GM18517 (cell line): Measurements from ENCODE around the gene NINJ2.
"Not testable (repeated sequence)": the region's sequence is repeated elsewhere in the genome, so short reads cannot be mapped to it uniquely, and the experiment has no call there.

Experiments used
- ATAC-seq: cut with Tn5 transposase; IDR thresholded peaks from one replicate; pipeline ENCODE4 v1.9.1; 2021; ENCODE audit warnings: mild to moderate bottlenecking, moderate library complexity; ENCODE audit not compliant: unreplicated experiment

Gene NINJ2

DNA sequence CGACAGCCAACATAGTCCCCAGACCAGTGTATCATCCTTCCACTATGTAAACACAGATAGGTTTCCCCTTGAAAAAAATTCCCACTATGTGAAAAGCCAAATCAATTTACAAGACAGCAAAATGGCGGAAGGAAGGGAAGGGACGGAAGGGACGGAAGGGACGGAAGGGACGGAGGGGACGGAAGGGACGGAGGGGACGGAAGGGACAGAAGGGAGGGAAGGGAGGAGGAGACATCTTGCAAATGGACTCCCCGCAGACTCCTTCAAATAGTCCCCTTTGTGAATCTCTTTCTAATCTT, 75.3 kb downstream of the NINJ2 start:
- ATAC-seq: no peak

DNA sequence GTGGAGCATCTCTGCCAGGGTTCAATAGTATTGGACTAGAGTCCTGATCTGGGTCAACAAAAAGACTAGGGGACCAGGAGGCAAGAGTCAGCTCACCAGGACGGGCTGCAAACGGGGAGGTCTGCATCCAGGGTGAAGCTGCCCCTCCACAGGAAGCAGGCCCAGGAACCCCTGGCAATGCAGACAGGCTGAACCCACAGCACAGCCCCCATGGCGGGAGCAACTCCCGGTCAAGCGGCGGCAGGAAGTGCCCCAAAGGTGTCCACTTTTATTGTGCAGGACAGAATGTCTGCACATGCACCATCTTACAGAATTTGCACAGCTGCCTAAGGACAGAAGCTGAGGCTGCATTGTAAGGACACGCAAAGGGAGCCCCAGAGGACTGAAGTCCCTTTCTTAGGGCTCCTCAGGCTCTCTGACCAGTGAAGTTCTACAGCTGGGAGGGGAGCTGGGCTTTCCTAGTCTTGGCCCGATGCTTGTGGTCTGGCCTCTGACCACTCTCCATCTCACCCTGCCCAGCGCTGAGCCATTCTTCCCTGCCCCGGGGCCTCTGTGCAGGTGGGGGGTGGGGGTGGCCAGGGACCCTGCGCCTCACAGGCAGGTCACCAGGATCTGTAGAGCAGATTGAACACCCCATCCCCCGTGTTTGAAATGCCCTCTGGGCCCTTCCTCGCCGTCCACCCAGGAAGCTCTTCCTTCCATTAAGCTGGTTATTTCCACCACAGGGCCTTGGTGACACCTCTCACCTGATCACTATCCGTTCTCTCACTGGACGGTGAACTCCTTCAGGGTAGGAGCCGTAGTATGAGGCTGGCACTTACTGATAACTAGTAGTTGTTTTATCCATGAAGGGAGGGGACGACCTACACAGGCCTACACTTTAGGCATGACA, 75.9 kb downstream of the NINJ2 start:
- no peak for ATAC-seq

DNA sequence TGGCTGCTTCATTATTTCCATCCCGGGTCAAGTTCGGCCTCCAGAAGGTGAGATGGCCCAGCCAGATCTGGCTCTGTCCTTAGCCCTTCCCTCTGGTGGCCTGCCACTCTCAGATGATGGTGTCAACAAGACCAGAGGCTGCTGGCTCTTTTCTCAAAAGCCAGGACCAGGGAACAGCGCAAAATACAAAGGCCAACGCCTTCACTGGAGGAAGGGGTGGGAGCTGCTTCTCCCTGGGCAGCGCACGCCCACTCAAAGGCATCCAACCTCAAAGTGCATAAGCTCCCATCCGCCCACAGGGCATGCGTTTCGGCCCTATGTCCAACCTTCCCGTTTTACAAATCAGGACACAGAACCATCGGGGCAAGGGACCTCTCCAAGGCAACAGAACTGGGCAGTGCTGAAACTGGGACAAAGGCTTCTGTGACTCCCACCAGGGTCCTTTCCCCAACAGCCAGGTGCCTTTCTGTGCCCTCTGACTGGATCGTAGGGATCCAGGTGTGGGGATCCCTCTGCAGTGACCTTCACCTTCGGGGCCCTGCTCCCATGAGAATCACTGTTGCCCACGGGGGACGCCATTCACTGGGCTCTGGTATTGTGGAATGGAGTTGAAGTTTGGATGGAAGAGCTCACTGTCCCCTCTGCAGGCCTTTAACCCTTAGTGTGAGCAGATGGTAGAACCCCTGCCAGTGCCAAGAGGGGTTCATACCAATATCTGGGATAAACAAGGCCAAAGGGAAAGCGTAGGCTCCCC, 76.8 kb downstream of the NINJ2 start:
- ATAC-seq: no peak

DNA sequence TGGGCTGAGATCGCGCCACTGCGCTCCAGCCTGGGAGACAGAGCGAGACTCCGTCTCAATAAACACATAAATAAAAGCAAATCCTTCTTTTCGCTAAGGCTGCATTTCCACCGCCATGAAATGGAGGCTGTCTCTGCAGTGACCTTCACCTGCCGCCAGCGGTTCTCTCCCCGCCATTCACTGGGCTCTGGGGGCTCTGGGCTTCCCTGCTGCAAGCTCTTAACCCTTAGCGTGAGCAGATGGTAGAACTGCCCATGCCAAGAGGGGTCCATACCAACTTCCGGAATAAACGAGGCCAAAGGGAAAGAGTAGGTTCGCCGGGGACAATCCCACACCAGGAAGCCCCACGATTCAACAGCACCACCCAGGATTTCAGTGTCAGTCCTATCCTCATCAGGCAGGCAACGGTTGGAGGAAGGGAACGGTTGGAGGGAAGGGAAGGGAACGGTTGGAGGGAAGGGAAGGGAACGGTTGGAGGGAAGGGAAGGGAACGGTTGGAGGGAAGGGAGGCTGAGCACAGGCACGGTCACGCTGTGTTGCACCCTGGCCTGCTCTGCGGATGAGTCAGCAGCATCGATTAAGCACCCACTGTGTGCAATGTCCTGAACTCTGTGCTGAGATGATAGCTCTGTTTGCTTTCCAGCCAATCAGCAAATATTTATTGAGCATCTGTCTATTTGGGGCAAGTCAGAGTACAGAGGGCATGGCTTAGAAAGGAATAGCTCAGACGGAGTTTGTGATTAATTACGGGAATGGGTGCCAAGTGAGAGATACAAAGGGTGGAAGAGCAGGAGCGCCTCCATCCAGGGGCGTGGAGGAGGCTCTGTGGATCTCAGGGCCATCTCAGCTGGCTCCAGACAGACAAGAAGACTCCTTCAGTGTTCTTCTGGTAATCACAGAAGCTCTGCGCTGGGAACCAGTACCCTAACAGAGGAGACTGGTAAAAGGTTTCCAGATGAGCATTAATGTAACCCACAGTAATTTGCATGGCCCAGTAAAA, 77.9 kb downstream of the NINJ2 start:
- no peak for ATAC-seq

DNA sequence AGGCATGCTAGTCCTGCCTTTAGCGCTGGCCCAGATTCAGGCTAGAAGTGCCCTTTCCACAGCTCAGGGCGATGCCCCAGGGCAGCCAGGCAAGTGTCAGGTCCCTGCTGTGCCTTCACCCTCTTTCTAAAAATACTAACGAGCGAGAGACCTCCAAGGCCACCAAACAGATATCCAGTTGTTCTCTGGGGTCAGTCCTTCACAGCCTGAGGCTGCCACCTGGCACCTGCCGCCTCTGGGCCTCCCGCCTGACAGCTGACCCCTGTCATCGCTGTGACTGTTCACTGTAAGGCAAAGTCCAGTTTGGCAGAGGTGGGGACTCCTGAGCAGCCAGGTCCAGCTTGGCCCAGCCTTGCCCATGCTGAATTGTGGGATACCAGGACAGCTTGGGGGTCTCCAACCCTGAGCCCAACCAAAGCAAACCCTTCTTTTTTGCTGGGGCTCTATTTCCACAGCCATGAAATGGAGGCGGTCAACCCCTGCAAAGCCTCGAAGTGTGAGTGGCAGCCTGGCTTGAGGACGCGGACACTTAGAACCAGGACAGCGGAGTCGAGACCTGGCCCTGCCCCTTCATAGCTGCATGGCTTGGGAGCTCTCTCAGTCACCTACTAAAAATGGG, 79.9 kb downstream of the NINJ2 start:
- ATAC-seq: no peak

DNA sequence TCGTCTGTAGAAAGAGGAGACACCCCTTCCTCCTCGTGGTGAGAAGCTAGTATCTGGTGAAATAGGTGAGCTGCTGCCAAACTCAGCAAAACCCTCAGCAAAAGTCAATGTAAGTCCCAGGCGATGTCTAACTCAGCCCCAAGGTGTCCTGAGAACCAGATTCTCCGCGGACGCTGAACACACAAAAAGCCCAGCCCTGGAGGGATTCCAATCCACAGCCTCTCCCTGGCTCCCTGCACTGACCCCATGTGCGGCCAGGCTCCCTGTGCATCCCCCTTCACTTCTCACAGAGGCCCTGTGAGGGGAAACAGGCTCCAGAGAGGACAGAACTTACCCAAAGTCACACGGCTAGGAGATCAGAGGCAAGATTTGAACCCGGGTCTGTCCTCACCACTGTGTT, 81.5 kb downstream of the NINJ2 start:
- no peak for ATAC-seq

DNA sequence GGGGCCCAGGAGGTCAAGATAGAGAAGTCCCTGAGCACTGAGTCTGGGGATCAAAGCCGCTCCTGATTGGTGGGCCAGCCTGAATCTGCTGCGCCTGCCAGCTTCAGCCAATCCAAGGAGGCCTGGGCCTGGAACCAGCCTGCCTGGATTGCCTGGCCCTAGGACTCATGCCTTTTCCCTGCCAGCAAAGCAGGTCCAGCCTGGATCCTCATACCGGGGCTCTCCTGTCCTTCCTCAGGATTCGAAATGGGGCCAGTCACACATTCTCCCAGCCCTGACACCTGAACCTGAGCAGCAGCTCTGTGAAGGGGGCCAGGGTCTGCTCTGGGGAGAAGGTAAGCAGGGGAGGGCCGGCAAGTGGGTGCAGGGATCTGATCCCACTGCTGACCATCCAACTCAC, 81.9 kb downstream of the NINJ2 start:
- no peak for ATAC-seq

DNA sequence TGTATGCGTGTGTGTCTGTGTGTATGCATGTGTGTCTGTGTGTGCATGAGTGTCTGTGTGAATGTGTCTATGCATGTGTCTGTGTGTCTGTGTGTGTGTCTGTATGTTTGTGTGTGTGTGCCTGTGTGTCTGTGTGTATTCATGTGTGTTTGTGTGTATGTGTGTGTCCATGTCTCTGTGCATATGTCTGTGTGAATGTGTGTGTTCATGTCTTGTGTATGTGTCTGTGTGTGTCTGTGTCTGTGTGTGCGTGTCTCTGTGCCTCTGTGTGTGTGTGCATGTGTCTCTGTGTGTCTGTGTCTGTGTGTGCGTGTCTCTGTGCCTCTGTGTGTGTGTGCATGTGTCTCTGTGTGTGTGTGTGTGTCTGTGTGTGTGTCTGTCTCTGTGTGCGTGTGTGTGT, 82.4 kb downstream of the NINJ2 start:
- ATAC-seq: no peak

DNA sequence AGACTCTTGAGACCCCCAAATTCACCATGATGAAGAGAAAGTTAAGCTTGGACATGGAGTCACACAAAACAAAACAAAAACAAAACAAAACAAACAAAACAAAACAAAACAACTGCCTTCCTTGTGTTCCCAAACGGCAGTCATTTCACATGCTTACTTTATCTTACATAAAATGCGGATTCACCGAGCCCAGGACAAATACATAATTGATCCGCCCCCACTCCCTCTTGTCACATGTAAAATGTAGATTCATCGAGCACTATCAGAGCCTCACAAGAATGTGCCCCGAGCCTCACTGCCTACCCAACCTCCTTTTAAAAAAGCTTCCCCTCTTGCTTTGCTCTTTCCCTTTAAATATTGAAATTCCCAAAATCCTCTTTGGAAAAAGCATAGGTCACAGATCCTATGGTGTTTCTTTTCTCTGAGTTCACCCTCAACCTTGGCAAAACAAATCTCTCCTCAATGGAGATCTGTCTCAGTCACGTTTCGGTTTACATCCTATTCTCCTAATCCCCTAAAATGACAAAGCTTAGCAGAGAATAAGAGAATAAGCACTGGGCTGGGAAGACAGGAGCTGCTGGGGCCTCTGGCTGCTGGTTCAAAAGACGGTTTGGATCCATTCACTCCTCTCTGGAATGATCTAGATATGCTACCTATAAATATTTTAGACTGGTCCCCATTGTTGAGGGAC, 83.7 kb downstream of the NINJ2 start:
- ATAC-seq: no peak

DNA sequence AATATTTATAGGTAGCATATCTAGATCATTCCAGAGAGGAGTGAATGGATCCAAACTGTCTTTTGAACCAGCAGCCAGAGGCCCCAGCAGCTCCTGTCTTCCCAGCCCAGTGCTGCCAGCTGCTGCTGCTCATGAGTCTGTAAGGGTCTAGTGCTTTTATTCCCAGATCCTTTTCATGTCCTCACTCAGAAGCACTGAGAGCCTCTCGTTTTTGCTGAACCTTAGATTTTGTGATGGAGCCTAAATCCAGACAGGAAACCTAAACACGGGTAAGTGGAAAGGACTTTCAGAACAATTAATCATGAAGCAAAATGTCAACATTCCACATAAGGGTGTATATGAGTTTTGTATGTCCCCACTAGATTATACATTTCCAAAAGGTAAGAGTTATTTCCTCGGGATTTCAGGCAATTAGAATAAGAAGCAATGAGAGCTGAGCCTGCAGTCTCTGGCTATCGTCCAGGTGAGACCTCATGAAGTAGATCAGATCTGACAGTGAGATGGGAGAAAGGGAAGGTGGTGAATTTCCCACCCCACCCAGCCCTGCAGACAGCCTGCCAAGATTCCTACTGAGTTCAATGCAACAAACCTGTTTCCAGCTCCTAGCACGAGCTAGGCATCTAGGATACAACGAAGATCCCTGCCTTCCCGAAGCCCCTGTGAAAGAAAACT, 84.4 kb downstream of the NINJ2 start:
- ATAC-seq: no peak

DNA sequence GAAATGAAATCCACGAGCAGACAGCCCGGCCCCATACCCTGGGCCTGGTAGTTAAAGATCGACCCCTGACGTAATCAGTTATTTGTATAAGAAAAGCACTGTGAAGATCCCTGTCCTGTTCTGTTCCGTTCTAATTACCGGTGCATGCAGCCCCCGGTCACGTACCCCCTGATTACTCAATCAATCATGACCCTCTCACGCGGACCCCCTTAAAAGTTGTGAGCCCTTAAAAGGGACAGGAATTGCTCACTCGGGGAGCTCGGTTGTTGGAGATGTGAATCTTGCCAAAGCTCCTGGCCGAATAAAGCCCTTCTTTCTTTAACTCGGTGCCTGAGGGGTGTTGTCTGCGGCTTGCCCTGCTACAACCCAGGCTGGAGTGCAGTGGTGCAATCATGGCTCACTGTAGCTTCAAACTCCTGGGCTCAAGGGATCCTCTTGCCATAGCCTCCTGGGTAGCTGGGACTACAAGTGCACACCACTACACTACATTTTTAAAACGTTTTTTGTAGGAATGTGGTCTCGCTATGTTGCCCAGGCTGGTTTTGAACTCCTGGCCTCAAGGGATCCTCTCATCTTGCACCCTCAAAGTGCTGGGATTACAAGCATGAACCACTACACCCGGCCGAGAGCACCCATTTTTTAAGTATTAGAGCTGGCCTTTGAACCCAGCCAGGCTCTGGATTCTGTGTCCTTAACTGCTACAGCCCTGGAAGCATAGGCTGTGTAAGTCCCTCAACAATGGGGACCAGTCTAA, 85.1 kb downstream of the NINJ2 start:
- ATAC-seq: not testable (repeated sequence)

DNA sequence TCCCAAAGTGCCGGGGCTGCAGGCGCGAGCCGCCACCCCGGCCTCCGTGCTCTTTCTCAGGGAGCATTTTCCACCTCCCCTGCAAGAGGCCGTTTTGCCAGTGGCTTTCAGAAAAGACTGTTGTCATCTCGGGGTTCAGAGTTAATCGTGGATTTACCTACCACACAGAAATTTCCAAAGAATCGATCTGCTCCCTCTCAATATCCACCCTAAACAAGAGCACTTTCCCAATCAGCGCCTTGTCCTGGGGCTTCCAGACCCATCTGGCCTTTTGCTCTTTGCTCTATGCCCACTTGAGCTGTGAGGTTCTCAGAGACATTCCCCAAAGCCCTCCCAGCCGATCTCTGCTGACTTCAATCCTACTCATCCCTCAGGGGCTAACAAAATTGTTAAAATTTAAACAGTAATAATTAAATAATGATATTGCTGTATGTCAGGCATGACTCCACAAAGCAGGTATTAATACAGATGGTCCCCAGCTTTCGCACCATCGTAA, 86.6 kb downstream of the NINJ2 start:
- ATAC-seq: no peak

DNA sequence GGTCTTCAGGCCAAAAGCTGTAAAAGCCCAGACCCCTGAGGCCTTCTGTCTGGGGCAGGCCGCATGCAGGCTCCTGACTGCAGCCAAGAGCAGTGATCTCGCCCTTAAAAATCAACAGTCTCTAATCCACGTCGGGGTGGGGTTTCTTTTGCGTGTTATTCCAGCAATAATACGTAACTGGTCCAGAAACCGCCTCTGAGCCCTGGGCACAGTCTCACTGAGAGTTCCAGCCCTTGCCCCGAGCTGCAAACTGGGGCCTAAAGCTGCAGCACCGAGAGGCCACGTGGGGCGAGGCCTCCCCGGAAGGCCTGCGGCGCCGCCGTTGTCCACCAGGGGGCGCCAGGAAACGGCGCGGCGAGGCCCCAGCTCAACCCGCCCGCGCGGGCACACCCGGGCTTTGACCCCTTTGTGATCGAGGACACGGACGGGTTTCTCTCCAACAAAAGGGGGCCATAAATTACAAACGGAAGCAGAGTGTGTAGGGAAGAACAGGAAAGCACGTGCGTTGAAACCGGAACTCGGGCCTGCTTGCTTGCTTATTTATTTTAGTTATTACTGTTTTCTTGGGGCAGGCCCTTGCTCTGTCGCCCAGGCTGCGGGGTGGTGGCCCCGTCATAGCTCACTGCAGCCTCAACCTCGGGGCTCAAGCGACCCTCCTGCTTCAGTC, 87.2 kb downstream of the NINJ2 start:
- no peak for ATAC-seq

DNA sequence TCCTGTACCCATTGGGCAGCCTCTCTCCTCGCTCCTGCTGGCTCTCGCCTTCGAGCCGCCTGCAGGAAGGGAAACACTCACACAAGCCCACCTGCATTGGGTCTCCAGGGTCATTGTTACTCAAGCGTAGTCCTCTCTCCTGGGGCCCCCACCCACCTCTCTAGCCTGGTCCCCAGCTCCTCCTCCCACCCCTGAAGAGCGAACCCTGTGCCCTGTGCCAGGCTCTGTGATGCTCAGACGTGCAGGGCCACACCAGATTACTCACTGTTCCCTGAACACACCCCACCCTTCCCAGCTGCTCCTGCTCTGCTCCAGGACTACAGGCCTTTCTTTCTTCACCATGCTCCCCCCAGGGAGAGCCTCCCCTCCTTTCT, 88.1 kb downstream of the NINJ2 start:
- ATAC-seq: no peak

DNA sequence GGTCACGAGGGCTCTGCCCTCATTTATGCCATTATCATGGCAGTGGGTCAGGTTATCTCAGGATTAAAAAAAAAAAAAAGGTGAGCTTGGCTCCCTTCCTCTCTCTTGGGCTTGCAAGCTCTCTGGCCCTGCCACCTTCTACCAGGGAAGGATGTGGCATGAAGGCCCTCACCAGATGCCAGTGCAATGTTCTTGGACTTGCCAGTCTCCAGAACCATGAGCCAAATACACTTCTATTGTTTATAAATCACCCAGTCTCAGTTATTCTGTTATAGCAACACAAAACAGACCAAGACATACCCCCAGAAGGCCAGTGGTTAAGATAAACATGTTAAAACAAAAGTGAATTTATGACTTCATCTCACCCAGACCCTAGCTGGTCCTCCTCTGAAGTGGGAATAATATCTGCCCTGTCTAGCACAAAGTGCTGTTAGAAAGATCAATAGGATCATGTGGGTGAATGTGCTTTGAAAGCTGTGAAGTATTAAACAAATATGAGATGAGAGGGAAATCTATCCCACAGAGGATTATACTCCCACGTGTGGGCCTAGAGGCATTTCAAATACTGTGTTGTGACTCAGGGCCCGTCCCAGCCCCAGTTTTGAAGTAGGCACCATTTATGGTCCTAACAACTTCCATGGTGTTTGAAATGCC, 88.6 kb downstream of the NINJ2 start:
- ATAC-seq: no peak

DNA sequence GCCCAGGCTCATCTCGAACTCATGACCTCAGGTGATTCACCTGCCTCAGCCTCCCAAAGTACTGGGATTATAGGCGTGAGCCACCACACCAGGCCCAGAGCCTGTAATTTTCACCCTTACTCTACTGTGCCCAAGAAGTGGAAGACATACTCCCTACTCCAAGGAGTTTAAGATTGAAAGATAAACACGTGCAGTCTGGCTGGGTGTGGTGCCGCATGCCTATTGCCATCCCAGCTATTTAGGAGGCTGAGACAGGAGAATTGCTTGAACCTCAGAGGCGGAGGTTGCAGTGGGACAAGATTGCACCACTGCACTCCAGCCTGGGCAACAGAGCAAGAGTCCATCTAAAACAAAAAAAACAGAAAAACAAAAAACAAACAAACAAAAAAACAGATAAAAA, 90.0 kb downstream of the NINJ2 start:
- no peak for ATAC-seq

DNA sequence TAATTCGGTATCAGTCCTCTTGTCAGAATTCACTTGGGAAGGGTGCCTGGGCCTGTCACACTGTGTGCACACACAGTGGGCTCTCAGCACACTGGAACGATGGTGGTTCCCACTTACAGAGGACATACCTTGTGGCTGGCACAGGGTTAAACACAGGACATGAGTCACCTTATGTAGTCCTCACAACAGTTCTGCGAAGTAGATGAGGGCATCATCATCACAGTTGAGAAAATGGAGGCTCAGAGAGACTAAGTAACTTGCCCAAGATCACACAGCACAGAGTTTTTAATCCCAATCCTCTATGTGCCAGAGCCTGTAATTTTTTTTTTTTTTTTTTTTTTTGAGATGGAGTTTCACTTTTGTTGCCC, 90.7 kb downstream of the NINJ2 start:
- no peak for ATAC-seq
